GM12878 (cell line): ENCODE measurements around the gene PRMT2. TPM values are rescaled to one million over a fixed set of nuclear protein-coding genes. Genes with fewer than 3 reads are reported as not detected.

ENCODE experiments used
- BHLHE40 ChIP-seq, 2 experiments: fragments of 450-650 bp in 1 of 2; IDR thresholded peaks; 2 replicates each; pipeline ENCODE4 v1.6.1; 2011 to 2017; ENCODE audit warnings: low read depth in 2 of 2, borderline replicate concordance in 1 of 2, improper control_type of control experiment in 1 of 2, low read length in 1 of 2, mild to moderate bottlenecking in 1 of 2
- CEBPB ChIP-seq, 2 experiments: fragments of 150-350 bp in 1 of 2; IDR thresholded peaks; 2 replicates each; pipeline ENCODE4 v1.6.1; 2012 to 2014; ENCODE audit warnings: low read depth in 2 of 2, low read length in 2 of 2, borderline replicate concordance in 1 of 2, inconsistent platforms in 1 of 2
- CREM ChIP-seq: IDR thresholded peaks from 2 replicates; pipeline ENCODE4 v1.6.1; 2014; ENCODE audit warnings: antibody characterized with exemption, low read depth
- GABPA ChIP-seq: IDR thresholded peaks from 2 replicates; pipeline ENCODE4 v1.6.1; 2014; ENCODE audit warnings: antibody characterized with exemption, low read depth, mild to moderate bottlenecking, inconsistent platforms
- KLF5 ChIP-seq: fragments of 450-650 bp; IDR thresholded peaks from 2 replicates; pipeline ENCODE4 v1.6.1; 2014; ENCODE audit warnings: mild to moderate bottlenecking; ENCODE audit not compliant: partially characterized antibody
- MEF2A ChIP-seq: IDR thresholded peaks from 2 replicates; pipeline ENCODE4 v1.6.1; 2011; ENCODE audit warnings: low read depth, mild to moderate bottlenecking, low read length, moderate library complexity; ENCODE audit not compliant: insufficient read depth
- MTA3 ChIP-seq: IDR thresholded peaks from 2 replicates; pipeline ENCODE4 v1.6.1; 2012; ENCODE audit warnings: low read length, inconsistent platforms, borderline replicate concordance
- NBN ChIP-seq: fragments of 450-650 bp; IDR thresholded peaks from 2 replicates; pipeline ENCODE4 v1.6.1; 2016
- PAX5 ChIP-seq: IDR thresholded peaks from 2 replicates; pipeline ENCODE4 v1.6.1; 2011; ENCODE audit warnings: low read depth, low read length, borderline replicate concordance
- RAD51 ChIP-seq: fragments of 450-650 bp; IDR thresholded peaks from 2 replicates; pipeline ENCODE4 v1.6.1; 2016; ENCODE audit warnings: moderate library complexity, mild to moderate bottlenecking, inconsistent platforms
- SP1 ChIP-seq: IDR thresholded peaks from one replicate; pipeline ENCODE4 v1.6.1; 2011; ENCODE audit warnings: low read depth, low read length
- SUZ12 ChIP-seq: fragments of 200-600 bp; sonication (generic); IDR thresholded peaks from one replicate; pipeline ENCODE4 v1.6.1; 2018; ENCODE audit warnings: antibody characterized with exemption, mild to moderate bottlenecking; ENCODE audit not compliant: unreplicated experiment
- TBL1XR1 ChIP-seq: IDR thresholded peaks from 2 replicates; pipeline ENCODE4 v1.6.1; 2012; ENCODE audit warnings: low read depth, low read length, improper control_type of control experiment
- ZNF24 ChIP-seq: fragments of 450-650 bp; IDR thresholded peaks from 2 replicates; pipeline ENCODE4 v1.6.1; 2017; ENCODE audit warnings: antibody characterized with exemption, mild to moderate bottlenecking
- polyA plus RNA-seq, 11 experiments: library from polyadenylated mRNA; depleted of rRNA in 4 of 11; unstranded in 6 of 11; stranded (reverse) in 5 of 11; fragments of >200 nt; fragmentation: Nextera tagmentation in 4 of 11; fragmentation: Illumina TruSeq in 1 of 11; extraction: Ambion mirVana in 4 of 11; extraction: Trizol in 1 of 11; gene quantifications; 1 replicate in 1 of 11; 2 replicates in 10 of 11; pipeline versions ENCODE4 v1.2.1 to v1.2.3, GENCODE V29; 2011 to 2016; ENCODE audit warnings: inconsistent platforms in 2 of 11, missing spikeins in 2 of 11, low read depth in 1 of 11
- total RNA-seq, 4 experiments: library from RNA; depleted of rRNA in 3 of 4; stranded (reverse); fragments of >200 nt in 3 of 4; fragmentation: Illumina TruSeq in 1 of 4; extraction: Trizol in 1 of 4; gene quantifications; 2 replicates each; pipeline versions ENCODE4 v1.2.1 to v1.2.3, GENCODE V29; 2013 to 2021
- TF ChIP-seq, protein P1 (sequence below): IDR thresholded peaks from 2 replicates; pipeline ENCODE4 v1.6.1; 2011; ENCODE audit warnings: low read depth, low read length, improper control_type of control experiment, borderline replicate concordance
- TF ChIP-seq, protein P2 (sequence below): fragments of 450-650 bp; IDR thresholded peaks from 2 replicates; pipeline ENCODE4 v1.6.1; 2017; ENCODE audit warnings: borderline replicate concordance
- TF ChIP-seq, protein P3 (sequence below): fragments of 450-650 bp; IDR thresholded peaks from 2 replicates; pipeline ENCODE4 v1.6.1; 2017; ENCODE audit warnings: mild to moderate bottlenecking
- TF ChIP-seq, protein P4 (sequence below): IDR thresholded peaks from 2 replicates; pipeline ENCODE4 v1.6.1; 2011; ENCODE audit warnings: mild to moderate bottlenecking, low read depth, low read length, moderate library complexity; ENCODE audit not compliant: insufficient replicate concordance
- TF ChIP-seq, protein P5 (sequence below): IDR thresholded peaks from 2 replicates; pipeline ENCODE4 v1.6.1; 2011; ENCODE audit warnings: borderline replicate concordance, low read depth, mild to moderate bottlenecking, moderate library complexity, low read length; ENCODE audit not compliant: insufficient read depth, poor library complexity, severe bottlenecking
- TF ChIP-seq, protein P6 (sequence below): fragments of 450-650 bp; IDR thresholded peaks from 2 replicates; pipeline ENCODE4 v1.6.1; 2016; ENCODE audit warnings: mild to moderate bottlenecking

The PRMT2 gene
- total and polyA plus RNA-seq, 10 of the 15 experiments (the other 5 are each of a cell fraction or from before 2014, with no cell fraction given) = 16.1 to 48.6 (median 36.2) TPM

DNA sequence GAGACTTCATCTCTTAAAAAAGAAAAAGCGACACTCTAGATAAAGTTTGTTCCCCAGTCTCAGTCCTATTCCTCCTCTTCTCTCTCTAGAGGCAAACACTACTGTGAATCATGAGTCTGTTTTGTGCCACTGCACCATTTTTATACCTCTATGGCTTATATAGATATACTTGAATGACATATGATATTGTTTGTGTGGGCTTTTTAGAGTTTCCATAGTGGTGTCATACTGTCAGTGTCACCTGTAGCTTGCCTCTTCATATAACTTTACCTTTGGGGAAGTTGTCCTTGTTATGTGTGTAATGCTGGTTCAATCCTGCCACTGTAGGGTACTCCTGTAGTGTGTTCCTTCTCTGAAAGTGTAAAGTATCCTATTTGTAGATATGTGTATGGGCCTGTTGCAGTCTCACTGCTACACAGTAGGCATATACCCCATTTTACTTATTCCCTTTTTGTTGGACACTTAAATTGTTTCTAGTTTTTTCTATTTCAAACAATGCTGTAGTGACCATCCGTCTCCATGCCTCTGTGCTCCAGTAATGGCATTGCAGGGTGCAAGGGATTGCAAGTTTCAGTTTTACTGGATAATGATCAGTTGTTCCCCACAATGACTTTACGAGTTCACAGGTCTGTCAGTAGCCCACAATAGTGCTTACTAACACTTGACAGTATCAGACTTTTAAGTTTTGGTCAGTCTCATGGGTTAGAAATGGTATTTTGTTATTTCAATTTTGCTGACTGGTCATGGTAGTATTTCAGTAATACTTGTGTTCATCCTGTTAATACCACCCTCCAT lies 2.7 kb downstream of the PRMT2 start (continued):
- 0 out of 4 replicates have a peak, but pooled peaks of 1 of the 2 experiments have one; percentile 4 for TF ChIP-seq BHLHE40 (IDR thresholded peaks at IDR 0.05; ENCODE audit: borderline replicate concordance in 1 of 2, low read depth in 2 of 2, low read length in 1 of 2)
- TF ChIP-seq, protein P1, sequence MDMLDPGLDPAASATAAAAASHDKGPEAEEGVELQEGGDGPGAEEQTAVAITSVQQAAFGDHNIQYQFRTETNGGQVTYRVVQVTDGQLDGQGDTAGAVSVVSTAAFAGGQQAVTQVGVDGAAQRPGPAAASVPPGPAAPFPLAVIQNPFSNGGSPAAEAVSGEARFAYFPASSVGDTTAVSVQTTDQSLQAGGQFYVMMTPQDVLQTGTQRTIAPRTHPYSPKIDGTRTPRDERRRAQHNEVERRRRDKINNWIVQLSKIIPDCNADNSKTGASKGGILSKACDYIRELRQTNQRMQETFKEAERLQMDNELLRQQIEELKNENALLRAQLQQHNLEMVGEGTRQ = no peak
- TF ChIP-seq TBL1XR1 = no peak
- no peak for TF ChIP-seq MTA3
- no peak for TF ChIP-seq PAX5
- TF ChIP-seq, protein P2, sequence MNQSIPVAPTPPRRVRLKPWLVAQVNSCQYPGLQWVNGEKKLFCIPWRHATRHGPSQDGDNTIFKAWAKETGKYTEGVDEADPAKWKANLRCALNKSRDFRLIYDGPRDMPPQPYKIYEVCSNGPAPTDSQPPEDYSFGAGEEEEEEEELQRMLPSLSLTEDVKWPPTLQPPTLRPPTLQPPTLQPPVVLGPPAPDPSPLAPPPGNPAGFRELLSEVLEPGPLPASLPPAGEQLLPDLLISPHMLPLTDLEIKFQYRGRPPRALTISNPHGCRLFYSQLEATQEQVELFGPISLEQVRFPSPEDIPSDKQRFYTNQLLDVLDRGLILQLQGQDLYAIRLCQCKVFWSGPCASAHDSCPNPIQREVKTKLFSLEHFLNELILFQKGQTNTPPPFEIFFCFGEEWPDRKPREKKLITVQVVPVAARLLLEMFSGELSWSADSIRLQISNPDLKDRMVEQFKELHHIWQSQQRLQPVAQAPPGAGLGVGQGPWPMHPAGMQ = no peak
- TF ChIP-seq CREM = no peak
- TF ChIP-seq NBN = 0 out of 2 replicates have a peak, but pooled peaks have one; percentile 44
- TF ChIP-seq, protein P3, sequence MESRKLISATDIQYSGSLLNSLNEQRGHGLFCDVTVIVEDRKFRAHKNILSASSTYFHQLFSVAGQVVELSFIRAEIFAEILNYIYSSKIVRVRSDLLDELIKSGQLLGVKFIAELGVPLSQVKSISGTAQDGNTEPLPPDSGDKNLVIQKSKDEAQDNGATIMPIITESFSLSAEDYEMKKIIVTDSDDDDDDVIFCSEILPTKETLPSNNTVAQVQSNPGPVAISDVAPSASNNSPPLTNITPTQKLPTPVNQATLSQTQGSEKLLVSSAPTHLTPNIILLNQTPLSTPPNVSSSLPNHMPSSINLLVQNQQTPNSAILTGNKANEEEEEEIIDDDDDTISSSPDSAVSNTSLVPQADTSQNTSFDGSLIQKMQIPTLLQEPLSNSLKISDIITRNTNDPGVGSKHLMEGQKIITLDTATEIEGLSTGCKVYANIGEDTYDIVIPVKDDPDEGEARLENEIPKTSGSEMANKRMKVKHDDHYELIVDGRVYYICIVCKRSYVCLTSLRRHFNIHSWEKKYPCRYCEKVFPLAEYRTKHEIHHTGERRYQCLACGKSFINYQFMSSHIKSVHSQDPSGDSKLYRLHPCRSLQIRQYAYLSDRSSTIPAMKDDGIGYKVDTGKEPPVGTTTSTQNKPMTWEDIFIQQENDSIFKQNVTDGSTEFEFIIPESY = no peak
- TF ChIP-seq GABPA = no peak
- TF ChIP-seq MEF2A = no peak
- TF ChIP-seq ZNF24 = no peak
- TF ChIP-seq RAD51 = no peak
- TF ChIP-seq, protein P4, sequence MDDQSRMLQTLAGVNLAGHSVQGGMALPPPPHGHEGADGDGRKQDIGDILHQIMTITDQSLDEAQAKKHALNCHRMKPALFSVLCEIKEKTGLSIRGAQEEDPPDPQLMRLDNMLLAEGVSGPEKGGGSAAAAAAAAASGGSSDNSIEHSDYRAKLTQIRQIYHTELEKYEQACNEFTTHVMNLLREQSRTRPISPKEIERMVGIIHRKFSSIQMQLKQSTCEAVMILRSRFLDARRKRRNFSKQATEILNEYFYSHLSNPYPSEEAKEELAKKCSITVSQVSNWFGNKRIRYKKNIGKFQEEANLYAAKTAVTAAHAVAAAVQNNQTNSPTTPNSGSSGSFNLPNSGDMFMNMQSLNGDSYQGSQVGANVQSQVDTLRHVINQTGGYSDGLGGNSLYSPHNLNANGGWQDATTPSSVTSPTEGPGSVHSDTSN = no peak
- no peak for TF ChIP-seq CEBPB (IDR thresholded peaks at IDR 0.05; ENCODE audit: borderline replicate concordance in 1 of 2, low read depth in 2 of 2, low read length in 2 of 2)
- TF ChIP-seq, protein P5, sequence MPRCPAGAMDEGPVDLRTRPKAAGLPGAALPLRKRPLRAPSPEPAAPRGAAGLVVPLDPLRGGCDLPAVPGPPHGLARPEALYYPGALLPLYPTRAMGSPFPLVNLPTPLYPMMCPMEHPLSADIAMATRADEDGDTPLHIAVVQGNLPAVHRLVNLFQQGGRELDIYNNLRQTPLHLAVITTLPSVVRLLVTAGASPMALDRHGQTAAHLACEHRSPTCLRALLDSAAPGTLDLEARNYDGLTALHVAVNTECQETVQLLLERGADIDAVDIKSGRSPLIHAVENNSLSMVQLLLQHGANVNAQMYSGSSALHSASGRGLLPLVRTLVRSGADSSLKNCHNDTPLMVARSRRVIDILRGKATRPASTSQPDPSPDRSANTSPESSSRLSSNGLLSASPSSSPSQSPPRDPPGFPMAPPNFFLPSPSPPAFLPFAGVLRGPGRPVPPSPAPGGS = no peak
- TF ChIP-seq SP1 = no peak
- TF ChIP-seq, protein P6, sequence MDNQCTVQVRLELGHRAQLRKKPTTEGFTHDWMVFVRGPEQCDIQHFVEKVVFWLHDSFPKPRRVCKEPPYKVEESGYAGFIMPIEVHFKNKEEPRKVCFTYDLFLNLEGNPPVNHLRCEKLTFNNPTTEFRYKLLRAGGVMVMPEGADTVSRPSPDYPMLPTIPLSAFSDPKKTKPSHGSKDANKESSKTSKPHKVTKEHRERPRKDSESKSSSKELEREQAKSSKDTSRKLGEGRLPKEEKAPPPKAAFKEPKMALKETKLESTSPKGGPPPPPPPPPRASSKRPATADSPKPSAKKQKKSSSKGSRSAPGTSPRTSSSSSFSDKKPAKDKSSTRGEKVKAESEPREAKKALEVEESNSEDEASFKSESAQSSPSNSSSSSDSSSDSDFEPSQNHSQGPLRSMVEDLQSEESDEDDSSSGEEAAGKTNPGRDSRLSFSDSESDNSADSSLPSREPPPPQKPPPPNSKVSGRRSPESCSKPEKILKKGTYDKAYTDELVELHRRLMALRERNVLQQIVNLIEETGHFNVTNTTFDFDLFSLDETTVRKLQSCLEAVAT = 0 out of 2 replicates have a peak, but pooled peaks have one; percentile 17
- TF ChIP-seq SUZ12 = no peak
- TF ChIP-seq KLF5 = no peak
